Ovary (tissue), 3 donors: ENCODE measurements around the gene SPSB3.

Experiments
- CTCF ChIP-seq, 3 donors: fragments of 450-650 bp in 2 of 3; fragments of 200-600 bp in 1 of 3; IDR thresholded peaks; one replicate each; pipeline versions ENCODE4 v1.5.1 to v1.8.0; 2016 to 2022; ENCODE audit warnings: antibody characterized with exemption in 3 of 3, mild to moderate bottlenecking in 1 of 3
- EP300 ChIP-seq: sonication (generic); formaldehyde crosslinking; IDR thresholded peaks from one replicate; pipeline ENCODE4 v1.6.1; 2017; ENCODE audit warnings: antibody characterized with exemption
- POLR2A ChIP-seq: fragments of 450-650 bp; IDR thresholded peaks from one replicate; pipeline ENCODE4 v1.6.1; 2017; ENCODE audit warnings: antibody characterized with exemption, mild to moderate bottlenecking, moderate library complexity
- donor health status: DM: no; HTN: no; CAD: no.

GRCh38 chr16:1729026-1729425, 53.3 kb downstream of the SPSB3 start:
- TF ChIP-seq CTCF (IDR thresholded peaks at IDR 0.05), result no peak
- TF ChIP-seq POLR2A, result no peak
- no peak for TF ChIP-seq EP300
